ENCODE results near the gene RASSF9. TPM values are rescaled to one million over a fixed set of nuclear protein-coding genes. Genes with fewer than 3 reads are reported as not detected.

The RASSF9 gene
- total RNA-seq, 6 experiments from 2014 or later = 0.31 to 0.77 (median 0.60) TPM

DNA sequence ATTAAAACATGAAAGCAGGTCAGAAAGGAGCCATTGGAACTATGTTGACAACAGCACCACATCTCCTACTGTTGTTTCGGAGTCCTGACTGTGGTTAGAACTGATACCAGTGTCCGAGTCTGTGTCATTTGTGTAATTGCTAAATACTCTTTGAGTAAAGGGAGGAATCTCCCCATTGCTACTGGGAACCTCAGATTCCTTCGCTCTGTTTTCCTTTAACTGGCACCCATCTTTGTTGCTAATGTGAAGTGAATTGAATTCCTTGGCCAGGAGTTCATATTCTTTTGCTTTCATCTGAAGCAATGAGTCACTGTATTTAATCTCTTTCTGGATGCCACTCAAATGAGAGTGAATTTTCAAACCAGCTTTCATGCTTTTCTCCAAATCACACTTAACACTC, 31.5 kb downstream of the RASSF9 start:
- no peaks in the 10 kb centered on the region for H3K27me3 ChIP-seq
- TF ChIP-seq, protein P1, sequence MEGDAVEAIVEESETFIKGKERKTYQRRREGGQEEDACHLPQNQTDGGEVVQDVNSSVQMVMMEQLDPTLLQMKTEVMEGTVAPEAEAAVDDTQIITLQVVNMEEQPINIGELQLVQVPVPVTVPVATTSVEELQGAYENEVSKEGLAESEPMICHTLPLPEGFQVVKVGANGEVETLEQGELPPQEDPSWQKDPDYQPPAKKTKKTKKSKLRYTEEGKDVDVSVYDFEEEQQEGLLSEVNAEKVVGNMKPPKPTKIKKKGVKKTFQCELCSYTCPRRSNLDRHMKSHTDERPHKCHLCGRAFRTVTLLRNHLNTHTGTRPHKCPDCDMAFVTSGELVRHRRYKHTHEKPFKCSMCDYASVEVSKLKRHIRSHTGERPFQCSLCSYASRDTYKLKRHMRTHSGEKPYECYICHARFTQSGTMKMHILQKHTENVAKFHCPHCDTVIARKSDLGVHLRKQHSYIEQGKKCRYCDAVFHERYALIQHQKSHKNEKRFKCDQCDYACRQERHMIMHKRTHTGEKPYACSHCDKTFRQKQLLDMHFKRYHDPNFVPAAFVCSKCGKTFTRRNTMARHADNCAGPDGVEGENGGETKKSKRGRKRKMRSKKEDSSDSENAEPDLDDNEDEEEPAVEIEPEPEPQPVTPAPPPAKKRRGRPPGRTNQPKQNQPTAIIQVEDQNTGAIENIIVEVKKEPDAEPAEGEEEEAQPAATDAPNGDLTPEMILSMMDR (IDR thresholded peaks at IDR 0.05) = no peak
- no peak for TF ChIP-seq POLR2A (IDR thresholded peaks at IDR 0.05)
- no peak overlapping the region for H3K4me3 ChIP-seq
- WGBS (ENCODE audit: insufficient coverage, low coverage, low lambda C conversion rate, missing lambda C conversion rate) = 64% methylated on average over 3 of the region's 3 CpGs
- ATAC-seq = no peak
- H3K36me3 ChIP-seq = no peaks in the 10 kb centered on the region
- no peak for DNase-seq
- no peak overlapping the region for H3K27ac ChIP-seq
- H3K4me1 ChIP-seq = no peaks in the 10 kb centered on the region
- no peaks in the 10 kb centered on the region for H3K9me3 ChIP-seq
- intact Hi-C loops (cut with DNase I) = no loop called here

DNA sequence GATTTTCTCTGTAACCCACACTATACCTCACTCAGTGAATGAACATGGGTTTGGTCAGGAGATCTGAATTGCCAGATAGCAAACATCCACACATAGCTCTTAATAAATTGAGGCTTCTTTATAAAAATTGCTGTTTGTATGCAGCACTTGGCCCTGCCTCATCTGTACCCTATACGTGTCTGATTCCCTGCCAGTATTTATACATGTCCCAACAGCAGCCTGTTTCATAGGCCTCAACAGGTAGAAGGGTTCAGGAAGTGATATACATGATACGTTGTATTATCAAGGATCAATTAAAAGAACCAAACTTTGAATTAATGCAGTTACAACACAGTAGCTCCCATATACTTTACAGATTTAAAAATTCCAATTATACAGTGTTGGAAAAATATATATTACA, 32.3 kb downstream of the RASSF9 start:
- intact Hi-C loops (cut with DNase I) = no loop called here
- H3K9me3 ChIP-seq = no peaks in the 10 kb centered on the region
- H3K27ac ChIP-seq = no peak overlapping the region
- DNase-seq = no peak
- no peak overlapping the region for H3K4me3 ChIP-seq
- no peaks in the 10 kb centered on the region for H3K27me3 ChIP-seq
- 59% methylated on average over 2 of the region's 2 CpGs for WGBS (ENCODE audit: insufficient coverage, low coverage, low lambda C conversion rate, missing lambda C conversion rate)
- ATAC-seq = no peak
- no peaks in the 10 kb centered on the region for H3K4me1 ChIP-seq
- TF ChIP-seq POLR2A (IDR thresholded peaks at IDR 0.05) = no peak
- TF ChIP-seq, protein P1 (IDR thresholded peaks at IDR 0.05) = no peak
- no peaks in the 10 kb centered on the region for H3K36me3 ChIP-seq

DNA sequence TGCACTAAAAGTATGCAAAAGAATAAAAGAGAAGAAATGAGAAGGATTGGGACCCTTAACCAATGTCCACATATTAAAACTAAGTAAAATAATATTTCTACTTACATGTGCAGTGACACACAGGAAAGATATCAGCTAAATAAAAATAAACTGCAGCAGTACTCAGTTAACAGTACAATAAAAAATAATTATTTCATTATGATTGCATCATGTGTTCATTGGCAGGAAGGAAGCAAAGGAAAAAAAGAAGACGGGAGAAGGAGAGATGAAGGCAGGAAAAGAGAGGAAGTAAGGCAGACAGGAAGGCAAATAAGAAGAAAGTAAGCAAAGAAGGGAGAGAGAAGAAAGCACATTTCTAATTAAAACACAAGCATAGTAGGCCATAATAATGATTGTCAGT, 33.0 kb downstream of the RASSF9 start:
- no peak for TF ChIP-seq POLR2A (IDR thresholded peaks at IDR 0.05)
- TF ChIP-seq, protein P1 (IDR thresholded peaks at IDR 0.05) = no peak
- no peak overlapping the region for H3K4me3 ChIP-seq
- ATAC-seq (no peak), DNase-seq (no peak)
- WGBS (ENCODE audit: insufficient coverage, low coverage, low lambda C conversion rate, missing lambda C conversion rate) = 25% methylated on average over 1 of the region's 1 CpG
- no peaks in the 10 kb centered on the region for H3K27me3 ChIP-seq
- no peak overlapping the region for H3K27ac ChIP-seq
- no peaks in the 10 kb centered on the region for H3K4me1 ChIP-seq
- no peaks in the 10 kb centered on the region for H3K36me3 ChIP-seq
- intact Hi-C loops (cut with DNase I) = no loop called here
- no peaks in the 10 kb centered on the region for H3K9me3 ChIP-seq

DNA sequence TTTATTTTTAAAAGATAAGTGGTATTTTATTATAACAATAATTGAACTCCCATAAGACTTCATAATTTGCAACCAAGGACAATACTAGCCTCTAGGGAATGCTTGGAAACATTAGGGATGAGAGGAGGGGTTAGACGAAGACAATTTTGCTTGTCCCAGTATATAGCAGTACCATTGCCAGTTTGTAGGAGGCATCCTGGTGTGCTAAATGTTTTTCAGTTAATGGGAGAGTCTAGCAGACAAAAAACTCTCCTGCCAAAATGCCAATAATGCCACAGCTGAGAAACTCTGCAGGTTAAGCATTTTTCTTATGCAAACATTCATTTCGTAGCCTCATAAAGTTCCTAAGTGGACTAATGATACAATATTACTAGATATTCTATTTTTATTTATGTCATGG, 38.1 kb downstream of the RASSF9 start:
- ATAC-seq (no peak), DNase-seq (no peak)
- WGBS (ENCODE audit: insufficient coverage, low coverage, low lambda C conversion rate, missing lambda C conversion rate) = 25% methylated on average over 2 of the region's 2 CpGs
- intact Hi-C loops (cut with DNase I) = no loop called here
- Histone ChIP-seq H3K4me3 (no peak overlapping the region), H3K36me3 (no peaks in the 10 kb centered on the region), H3K27me3 (no peaks in the 10 kb centered on the region), H3K4me1 (no peaks in the 10 kb centered on the region), H3K9me3 (no peaks in the 10 kb centered on the region), H3K27ac (no peak overlapping the region)
- TF ChIP-seq, protein P1 (IDR thresholded peaks at IDR 0.05) = no peak
- no peak for TF ChIP-seq POLR2A (IDR thresholded peaks at IDR 0.05)

DNA sequence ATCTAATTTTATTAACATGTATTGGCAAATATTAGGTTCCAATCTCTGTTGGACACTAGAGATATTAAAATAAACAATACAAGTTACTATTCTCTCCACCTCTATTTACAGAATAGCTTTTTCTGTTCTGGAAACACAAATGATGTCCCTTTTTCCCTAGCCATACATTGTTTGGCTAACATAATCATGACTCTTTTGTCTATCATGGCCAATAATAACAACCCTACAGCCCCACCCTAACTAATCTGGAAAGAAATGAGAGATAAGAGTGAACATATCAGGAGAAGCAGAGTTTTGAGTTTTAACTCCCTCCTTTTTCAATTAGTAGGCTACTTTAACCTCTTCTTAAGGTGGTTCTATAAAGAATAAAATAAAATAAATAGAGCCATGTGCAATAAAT, 40.2 kb downstream of the RASSF9 start:
- Histone ChIP-seq H3K36me3 (no peaks in the 10 kb centered on the region), H3K4me3 (no peak overlapping the region)
- TF ChIP-seq POLR2A (IDR thresholded peaks at IDR 0.05) = no peak
- TF ChIP-seq, protein P1 (IDR thresholded peaks at IDR 0.05) = no peak

More for the DNA sequence above, 40.2 kb downstream of the RASSF9 start:
- DNase-seq (no peak), ATAC-seq (no peak)
- no peaks in the 10 kb centered on the region for H3K27me3 ChIP-seq
- no peak overlapping the region for H3K27ac ChIP-seq
- no peaks in the 10 kb centered on the region for H3K9me3 ChIP-seq
- intact Hi-C loops (cut with DNase I) = no loop called here
- no peaks in the 10 kb centered on the region for H3K4me1 ChIP-seq

Measured in right lobe of liver (tissue), 6 donors.